HEK293T (cell line): Measurements from ENCODE around the gene FGFR3.

ENCODE experiments used
- ARNT ChIP-seq: fragments of 450-650 bp; IDR thresholded peaks from 2 replicates; pipeline ENCODE4 v1.6.1; 2017; ENCODE audit warnings: mild to moderate bottlenecking
- BHLHE40 ChIP-seq: fragments of 450-650 bp; IDR thresholded peaks from 2 replicates; pipeline ENCODE4 v1.6.1; 2016; ENCODE audit warnings: mild to moderate bottlenecking, moderate library complexity, borderline replicate concordance
- CTBP1 ChIP-seq: fragments of 450-650 bp; IDR thresholded peaks from 2 replicates; pipeline ENCODE4 v1.6.1; 2016; ENCODE audit warnings: borderline replicate concordance
- ELF4 ChIP-seq: fragments of 450-650 bp; IDR thresholded peaks from 2 replicates; pipeline ENCODE4 v1.6.1; 2017; ENCODE audit warnings: antibody characterized with exemption
- FOXA1 ChIP-seq: fragments of 450-650 bp; IDR thresholded peaks from 2 replicates; pipeline ENCODE4 v1.6.1; 2016; ENCODE audit warnings: mild to moderate bottlenecking
- FOXK2 ChIP-seq: fragments of 450-650 bp; IDR thresholded peaks from 2 replicates; pipeline ENCODE4 v1.6.1; 2016; ENCODE audit warnings: mild to moderate bottlenecking
- FOXM1 ChIP-seq: fragments of 450-650 bp; IDR thresholded peaks from 2 replicates; pipeline ENCODE4 v1.6.1; 2017; ENCODE audit warnings: mild to moderate bottlenecking, borderline replicate concordance
- HDGF ChIP-seq: fragments of 450-650 bp; IDR thresholded peaks from 2 replicates; pipeline ENCODE4 v1.6.1; 2017; ENCODE audit warnings: antibody characterized with exemption, borderline replicate concordance
- L3MBTL2 ChIP-seq: fragments of 450-650 bp; conservative IDR thresholded peaks from 2 replicates; pipeline ENCODE4 v1.6.1; 2016; ENCODE audit warnings: mild to moderate bottlenecking
- LEF1 ChIP-seq: fragments of 450-650 bp; IDR thresholded peaks from 2 replicates; pipeline ENCODE4 v1.6.1; 2017; ENCODE audit warnings: mild to moderate bottlenecking, borderline replicate concordance
- NFRKB ChIP-seq: fragments of 450-650 bp; IDR thresholded peaks from 2 replicates; pipeline ENCODE4 v1.6.1; 2016; ENCODE audit warnings: mild to moderate bottlenecking, moderate library complexity
- SP1 ChIP-seq: fragments of 450-650 bp; IDR thresholded peaks from 2 replicates; pipeline ENCODE4 v1.6.1; 2017
- SUZ12 ChIP-seq: fragments of 450-650 bp; IDR thresholded peaks from 2 replicates; pipeline ENCODE4 v1.6.1; 2016; ENCODE audit warnings: mild to moderate bottlenecking
- TARDBP ChIP-seq: fragments of 450-650 bp; IDR thresholded peaks from 2 replicates; pipeline ENCODE4 v1.6.1; 2016

- TF ChIP-seq SP1 (no peak), TARDBP (no peak), NFRKB (no peak), L3MBTL2 (no peak), BHLHE40 (no peak), SUZ12 (no peak), FOXA1 (no peak), FOXK2 (no peak), ARNT (no peak), HDGF (no peak), LEF1 (no peak), CTBP1 (no peak), ELF4 (no peak), FOXM1 (no peak)
Measured at GRCh38 chr4:1786544-1787362, 6.3 kb upstream of the FGFR3 start.
